IPS-NIHi7 (cell line): ENCODE results near the gene COL23A1.

Experiments used
- DNase-seq: peaks from one replicate; pipeline ENCODE4 v3.0.0; 2012; ENCODE audit warnings: mixed read lengths; ENCODE audit errors: extremely low spot score

The COL23A1 gene

GRCh38 chr5:178283520-178283919 is 306.7 kb downstream of the COL23A1 start:
- DNase-seq: no peak

DNA sequence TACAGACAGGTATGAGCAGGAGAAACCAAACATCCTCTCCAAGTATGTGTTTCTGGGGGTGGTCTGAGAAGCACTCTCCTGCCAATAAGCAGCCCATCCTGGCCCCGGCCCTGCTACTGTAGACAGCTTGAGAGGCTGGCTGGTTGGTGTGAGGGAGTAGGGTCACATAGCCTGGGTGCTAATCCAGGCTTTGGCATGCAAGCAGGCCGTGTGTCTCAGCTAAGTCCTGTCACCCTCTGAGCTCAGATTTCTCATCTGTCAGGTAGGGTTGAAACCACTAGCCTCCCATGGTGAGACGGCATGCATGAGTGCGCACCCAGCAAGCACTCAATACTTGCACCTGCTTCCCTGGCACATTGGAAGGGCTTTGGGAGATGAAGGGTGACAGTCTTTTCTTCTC is 307.8 kb downstream of the COL23A1 start:
- DNase-seq: no peak

DNA sequence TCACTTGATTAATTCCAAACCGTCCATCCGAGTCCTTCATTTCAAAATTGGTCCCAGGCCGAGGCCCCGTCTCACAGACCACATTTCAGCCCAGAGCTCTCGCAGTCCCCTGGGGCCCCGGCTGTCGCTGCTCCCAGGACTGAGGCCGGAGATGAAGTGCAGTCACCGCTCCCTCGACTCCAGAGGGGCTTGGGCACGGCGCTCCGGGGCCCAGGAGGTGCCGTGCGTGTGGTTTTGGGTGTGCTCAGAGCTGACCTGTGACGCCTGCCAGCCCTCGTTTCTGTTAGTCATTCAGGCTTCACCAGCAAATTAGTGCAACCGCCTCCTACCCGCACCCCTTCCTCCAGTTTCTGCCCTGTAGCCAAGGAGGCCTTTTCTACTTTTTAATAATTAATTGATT is 308.9 kb downstream of the COL23A1 start:
- DNase-seq: no peak

DNA sequence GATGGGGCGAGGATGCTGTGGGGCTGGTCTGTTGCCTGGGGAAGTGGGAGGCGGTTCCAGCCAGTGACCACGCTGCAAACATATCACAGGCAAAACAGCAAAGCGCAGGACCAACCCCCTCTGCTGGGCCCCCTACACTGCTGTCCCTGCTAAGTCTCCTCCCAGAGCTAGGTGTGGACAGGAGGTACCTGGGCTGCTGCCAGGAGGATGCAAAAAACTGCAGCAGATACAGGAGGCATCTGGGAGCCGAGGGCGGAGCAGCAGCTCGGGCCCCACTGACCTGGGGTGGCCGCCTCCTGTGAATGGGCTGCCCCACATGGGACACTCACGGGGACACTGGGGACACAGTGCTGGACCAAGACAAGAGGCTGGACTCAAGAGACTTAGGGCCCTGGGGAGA is 309.6 kb downstream of the COL23A1 start:
- no peak for DNase-seq

- peak; percentile 97 for DNase-seq
Measured at GRCh38 chr5:178279723-178280438, 310.3 kb downstream of the COL23A1 start.

GRCh38 chr5:178279026-178279722 is 311.0 kb downstream of the COL23A1 start:
- no peak for DNase-seq

DNA sequence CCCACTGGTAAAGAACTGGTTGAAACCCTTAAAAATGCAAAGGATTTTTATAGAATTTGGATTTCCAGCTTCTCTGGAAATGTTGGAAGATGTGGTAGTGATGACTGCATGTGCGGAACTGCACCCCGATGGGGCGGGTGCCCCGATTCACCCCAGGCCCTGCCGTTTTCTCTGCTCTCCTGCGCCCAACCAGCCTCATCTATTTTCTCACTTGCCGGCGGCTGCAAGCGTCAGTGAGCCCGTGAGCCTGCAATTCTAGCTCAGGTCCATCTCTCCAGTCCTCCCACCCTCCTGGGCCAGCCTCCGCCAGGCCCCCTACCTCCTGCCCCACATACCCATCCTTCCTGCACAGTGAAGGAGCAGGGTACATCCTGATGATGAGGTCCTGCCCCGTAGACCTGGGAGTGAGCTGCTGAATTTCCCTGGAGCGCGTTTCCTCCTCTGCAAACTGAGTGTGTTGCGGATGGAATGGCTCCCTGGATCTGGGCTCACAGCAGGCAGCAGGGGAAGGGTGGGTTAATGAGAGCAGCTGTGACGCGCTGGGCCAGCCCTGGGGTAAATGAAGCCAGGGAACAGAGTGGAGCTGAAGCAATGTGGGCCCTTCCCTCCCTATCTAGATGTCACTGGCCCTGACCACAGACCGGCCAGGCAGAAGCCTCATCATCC is 311.7 kb downstream of the COL23A1 start:
- no peak for DNase-seq

- DNase-seq: no peak
Measured at GRCh38 chr5:178277866-178278265, 312.3 kb downstream of the COL23A1 start.

GRCh38 chr5:178277346-178277745 is 312.8 kb downstream of the COL23A1 start:
- DNase-seq: no peak

DNA sequence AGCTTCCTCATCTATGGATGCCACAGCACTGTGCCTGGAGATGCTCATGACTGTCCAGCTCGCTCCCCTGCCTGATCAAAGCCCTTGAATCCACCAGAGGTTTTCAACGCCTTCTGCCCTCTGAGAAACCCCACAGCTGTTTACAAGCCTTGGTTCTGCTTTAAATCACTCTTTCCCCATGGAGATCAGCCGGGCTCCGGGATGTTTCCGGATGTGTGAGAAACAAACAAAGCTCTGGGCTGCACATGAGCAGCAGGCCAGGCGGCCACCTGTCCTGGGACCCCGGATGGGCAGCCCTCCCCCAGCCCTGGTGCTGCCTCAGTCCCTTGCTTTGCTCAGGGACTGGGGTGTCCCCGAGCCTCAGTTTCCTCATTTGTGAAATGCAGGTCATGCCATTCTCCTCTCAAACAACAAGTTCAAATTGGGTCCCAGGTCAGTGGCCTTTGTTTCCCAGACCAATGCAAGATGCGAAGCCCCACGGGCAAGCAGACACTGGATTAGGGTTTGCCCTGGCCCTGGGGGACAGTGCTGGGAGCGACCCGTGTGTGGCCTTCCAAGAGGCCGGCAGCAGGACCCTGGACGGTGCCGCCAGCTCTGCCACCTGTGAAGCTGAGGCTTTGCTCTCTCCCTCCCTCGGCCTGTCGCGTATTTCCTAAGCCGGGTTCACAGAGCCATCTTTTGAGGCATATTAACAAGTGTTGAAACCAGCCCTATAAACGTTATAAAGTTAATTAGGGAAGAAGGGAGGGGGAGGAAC is 315.2 kb downstream of the COL23A1 start:
- DNase-seq: no peak

DNA sequence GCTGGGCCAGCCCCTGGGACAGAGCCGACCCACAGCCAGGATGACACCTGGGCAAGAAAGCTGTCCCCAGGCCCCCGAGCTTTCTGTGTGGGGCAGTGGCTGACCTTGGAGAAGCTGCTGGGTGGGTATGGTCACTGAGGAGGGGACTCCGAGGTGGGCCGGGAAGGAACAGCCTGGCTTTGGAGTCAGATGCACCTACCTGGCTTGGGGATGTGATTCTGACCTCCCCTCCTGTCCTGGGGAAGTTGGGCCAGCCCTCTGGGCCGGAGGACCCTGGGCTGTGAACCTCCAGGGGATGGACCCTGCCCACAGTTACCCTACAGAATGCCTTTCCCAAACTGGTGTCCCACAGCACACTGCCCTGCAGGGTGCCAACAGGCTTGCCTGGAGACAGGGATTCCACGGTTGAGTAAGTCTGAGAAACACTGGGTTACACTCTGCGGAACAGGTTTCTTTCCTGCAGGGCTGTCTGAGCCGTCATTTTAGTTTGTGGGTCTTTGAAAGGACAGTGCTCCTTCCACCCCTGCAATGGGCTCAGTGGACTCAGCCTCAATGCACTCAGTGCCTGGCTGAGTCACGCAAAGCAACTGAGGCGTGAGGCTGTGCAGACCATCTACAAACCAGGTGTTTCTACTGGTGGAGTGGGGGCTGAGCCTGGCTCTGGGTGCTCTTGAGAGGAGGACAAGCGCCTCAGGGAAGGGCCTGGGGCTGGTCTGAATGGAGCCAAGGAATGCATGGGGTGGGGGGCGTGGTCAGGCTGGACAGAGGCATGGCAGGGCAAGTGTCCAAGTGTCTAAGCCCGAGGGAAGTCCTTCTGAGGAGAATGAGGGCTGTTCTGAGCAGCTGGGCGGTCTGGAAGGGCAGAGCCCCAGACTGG is 316.3 kb downstream of the COL23A1 start:
- no peak for DNase-seq

DNA sequence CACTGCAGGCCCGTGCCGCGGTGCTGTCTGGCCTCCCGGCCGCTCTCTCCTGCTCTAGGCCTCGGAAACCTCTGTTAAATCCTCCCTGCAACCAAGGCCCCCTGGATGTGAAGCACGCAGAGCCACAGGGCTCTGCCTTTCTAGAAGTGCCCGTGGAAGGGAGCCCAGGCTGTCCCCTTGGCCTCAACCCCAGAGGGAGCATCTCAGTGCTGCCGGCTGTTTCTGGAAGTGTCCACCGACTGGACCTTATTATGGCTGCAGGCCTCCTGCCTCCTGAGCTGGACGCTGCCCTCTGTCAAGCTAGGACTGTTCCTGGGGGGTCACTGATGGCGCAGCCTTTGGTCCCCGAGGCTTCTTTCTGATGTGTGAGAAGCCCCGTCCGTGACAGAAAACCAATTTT is 317.2 kb downstream of the COL23A1 start:
- DNase-seq: no peak

GRCh38 chr5:178272591-178272990 is 317.6 kb downstream of the COL23A1 start:
- no peak for DNase-seq

DNA sequence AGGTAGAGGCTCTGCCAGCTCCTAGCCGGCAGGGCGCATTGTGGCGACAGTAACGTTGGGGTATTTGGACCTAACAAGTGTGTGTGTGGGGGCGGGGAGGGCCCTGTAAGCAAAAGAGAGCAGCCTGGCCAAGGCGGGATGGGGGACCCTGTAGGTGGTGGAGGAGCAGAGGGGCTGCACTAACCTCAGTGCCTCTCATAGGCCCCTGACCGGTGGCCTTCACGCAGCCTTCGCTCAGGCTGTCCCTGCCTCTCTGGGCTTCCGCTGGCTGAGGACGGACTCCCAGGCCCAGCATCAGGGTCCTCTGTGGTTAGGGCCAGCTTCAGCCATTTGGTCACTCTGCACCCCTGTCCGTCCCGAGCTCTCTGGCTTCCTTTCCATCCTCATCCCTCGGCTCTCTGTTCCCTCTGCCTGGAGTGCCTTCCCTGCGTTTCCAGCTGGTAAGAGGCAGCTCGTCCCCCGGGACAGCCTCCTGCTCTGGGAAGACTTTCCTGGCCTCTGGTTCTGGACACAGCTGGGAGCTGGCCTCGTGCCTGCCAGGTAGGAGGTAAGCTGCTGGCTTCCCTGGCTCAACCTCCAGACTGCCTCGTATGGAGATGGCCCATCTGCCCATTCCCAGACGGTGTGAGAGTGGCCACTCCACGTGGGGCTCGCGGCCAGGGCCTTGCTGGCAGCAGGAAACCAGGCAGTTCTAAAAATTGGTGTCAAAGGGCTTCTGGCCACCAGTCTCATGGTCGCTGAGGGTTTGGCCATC is 318.3 kb downstream of the COL23A1 start:
- DNase-seq: no peak

- no peak for DNase-seq
Measured at GRCh38 chr5:178271231-178271630, 319.0 kb downstream of the COL23A1 start.

- no peak for DNase-seq
Measured at GRCh38 chr5:178269499-178269898, 320.7 kb downstream of the COL23A1 start.

DNA sequence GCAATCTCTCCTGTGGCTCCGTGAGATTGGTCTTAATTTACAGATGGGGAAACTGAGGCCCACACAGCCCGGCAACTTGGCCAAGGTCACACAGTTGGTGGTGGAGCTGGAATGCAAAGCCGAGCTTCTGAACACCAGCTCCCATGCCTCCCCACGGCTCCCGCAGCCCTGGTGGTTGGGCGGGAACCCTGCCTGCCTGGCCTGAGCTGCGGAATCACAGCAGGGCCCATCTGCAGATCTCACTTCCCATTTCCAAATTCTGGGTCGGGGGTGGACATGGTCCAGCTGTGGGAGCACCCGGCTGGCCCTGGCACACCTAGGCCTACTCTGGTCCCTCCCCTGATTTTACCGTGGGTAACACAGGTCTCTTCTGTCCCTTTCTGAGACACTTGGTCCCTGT is 322.3 kb downstream of the COL23A1 start:
- DNase-seq: no peak

DNA sequence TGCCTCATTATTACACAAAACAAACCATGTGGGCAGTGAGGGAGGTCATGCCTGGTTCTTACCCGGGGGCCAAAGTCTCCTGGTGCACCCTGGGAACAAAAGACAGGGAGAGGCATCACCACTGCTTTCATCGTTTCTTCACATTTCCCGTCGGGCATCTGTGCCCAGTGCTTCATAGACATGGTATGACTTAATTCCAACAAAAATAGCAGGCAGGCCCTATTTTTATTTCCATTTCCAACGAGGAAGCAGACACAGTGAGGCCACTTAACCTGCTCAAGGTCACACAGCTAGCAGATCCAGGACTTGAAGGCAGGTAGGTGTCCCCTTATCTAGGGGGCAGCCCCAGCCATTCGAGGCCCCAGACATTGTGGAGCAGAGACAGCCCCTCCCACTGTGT is 322.9 kb downstream of the COL23A1 start:
- DNase-seq: no peak

DNA sequence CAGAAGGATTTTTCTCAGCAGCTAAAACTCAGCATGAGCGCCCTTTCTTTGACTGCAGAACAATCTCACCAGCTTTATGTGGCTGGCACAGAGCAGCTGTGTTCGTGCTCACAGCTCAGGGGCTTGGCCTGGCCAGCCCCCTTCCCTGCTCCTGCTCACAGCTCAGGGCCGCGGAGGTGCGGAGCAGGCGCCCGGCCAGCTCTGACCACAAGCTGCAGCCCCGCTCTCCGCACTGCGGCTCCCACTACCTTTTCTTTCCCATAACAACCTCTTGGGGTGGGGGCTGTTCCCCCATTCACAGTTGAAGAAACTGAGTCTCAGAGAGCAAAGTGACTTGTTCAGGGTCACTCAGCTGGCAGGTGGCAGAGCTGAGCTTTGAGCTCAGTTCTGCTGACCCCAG is 323.6 kb downstream of the COL23A1 start:
- DNase-seq: no peak

DNA sequence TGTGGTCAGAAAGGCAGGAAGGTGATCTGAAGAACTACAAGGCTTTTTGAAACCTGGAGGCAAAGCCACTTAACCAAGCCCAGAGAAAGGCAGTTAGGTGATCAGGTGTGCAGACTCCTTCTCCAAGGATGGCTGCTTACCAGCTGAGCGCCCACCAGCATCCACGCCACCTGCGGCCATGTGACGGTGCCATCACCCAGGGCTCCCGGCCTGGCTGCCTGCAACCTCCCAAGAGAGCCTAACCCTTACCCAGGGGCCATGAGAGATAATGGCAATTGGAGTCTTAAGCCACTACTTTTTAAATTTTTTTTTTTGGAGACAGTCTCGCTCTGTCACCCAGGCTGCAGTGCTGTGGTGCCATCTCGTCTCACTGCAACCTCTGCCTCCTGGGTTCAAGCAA is 324.4 kb downstream of the COL23A1 start:
- no peak for DNase-seq

GRCh38 chr5:178264044-178264443 is 326.1 kb downstream of the COL23A1 start:
- DNase-seq: no peak
